ENCODE results near the gene HS3ST6. TPM values are rescaled to one million over a fixed set of nuclear protein-coding genes. Genes with fewer than 3 reads are reported as not detected.
A peak's percentile ranks its signal among the peaks of the same experiment; 100 is the strongest.

The HS3ST6 gene
- total and polyA plus RNA-seq, 2 of the 13 experiments (the other 11 are each of a cell fraction or from before 2014, with no cell fraction given), result not detected

GRCh38 chr16:1946495-1947368, 28.5 kb upstream of the HS3ST6 start (continued):
- TF ChIP-seq, protein P1, sequence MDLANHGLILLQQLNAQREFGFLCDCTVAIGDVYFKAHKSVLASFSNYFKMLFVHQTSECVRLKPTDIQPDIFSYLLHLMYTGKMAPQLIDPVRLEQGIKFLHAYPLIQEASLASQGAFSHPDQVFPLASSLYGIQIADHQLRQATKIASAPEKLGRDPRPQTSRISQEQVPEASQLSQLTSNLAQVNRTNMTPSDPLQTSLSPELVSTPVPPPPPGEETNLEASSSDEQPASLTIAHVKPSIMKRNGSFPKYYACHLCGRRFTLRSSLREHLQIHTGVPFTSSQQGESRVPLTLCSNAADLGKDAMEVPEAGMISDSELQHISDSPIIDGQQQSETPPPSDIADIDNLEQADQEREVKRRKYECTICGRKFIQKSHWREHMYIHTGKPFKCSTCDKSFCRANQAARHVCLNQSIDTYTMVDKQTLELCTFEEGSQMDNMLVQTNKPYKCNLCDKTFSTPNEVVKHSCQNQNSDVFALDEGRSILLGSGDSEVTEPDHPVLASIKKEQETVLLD (CRISPR knock-in tag; IDR thresholded peaks at IDR 0.05; ENCODE audit: low read depth), result no peak
- TF ChIP-seq SIX4 (CRISPR knock-in tag; IDR thresholded peaks at IDR 0.05), result no peak
- TF ChIP-seq CREB3 (CRISPR knock-in tag; IDR thresholded peaks at IDR 0.05), result no peak
- no peak for TF ChIP-seq TSC22D2 (CRISPR knock-in tag; IDR thresholded peaks at IDR 0.05; ENCODE audit: borderline replicate concordance)
- no peak for TF ChIP-seq KDM1A (CRISPR knock-in tag; IDR thresholded peaks at IDR 0.05)
- TF ChIP-seq TEAD3 (CRISPR knock-in tag; optimal IDR thresholded peaks at IDR 0.05; ENCODE audit: borderline replicate concordance), result peak; percentile 44
- TF ChIP-seq DPF2 (CRISPR knock-in tag; IDR thresholded peaks at IDR 0.05; ENCODE audit: borderline replicate concordance, low read depth), result no peak
- TF ChIP-seq KDM5B (CRISPR knock-in tag; IDR thresholded peaks at IDR 0.05; ENCODE audit: borderline replicate concordance), result no peak
- TF ChIP-seq, protein P2, sequence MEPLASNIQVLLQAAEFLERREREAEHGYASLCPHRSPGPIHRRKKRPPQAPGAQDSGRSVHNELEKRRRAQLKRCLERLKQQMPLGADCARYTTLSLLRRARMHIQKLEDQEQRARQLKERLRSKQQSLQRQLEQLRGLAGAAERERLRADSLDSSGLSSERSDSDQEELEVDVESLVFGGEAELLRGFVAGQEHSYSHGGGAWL (CRISPR knock-in tag; IDR thresholded peaks at IDR 0.05), result no peak
- TF ChIP-seq ZNF235 (CRISPR knock-in tag; IDR thresholded peaks at IDR 0.05; ENCODE audit: borderline replicate concordance), result no peak
- no peak for TF ChIP-seq SIN3B (IDR thresholded peaks at IDR 0.05; ENCODE audit: low read length)
- no peak for TF ChIP-seq NR2F6 (IDR thresholded peaks at IDR 0.05)
- TF ChIP-seq NR2F6 (CRISPR knock-in tag; IDR thresholded peaks at IDR 0.05), result 0 out of 2 replicates have a peak, but pooled peaks have one; percentile 13
- no peak for TF ChIP-seq CEBPG (CRISPR knock-in tag; IDR thresholded peaks at IDR 0.05)
- TF ChIP-seq, protein P3, sequence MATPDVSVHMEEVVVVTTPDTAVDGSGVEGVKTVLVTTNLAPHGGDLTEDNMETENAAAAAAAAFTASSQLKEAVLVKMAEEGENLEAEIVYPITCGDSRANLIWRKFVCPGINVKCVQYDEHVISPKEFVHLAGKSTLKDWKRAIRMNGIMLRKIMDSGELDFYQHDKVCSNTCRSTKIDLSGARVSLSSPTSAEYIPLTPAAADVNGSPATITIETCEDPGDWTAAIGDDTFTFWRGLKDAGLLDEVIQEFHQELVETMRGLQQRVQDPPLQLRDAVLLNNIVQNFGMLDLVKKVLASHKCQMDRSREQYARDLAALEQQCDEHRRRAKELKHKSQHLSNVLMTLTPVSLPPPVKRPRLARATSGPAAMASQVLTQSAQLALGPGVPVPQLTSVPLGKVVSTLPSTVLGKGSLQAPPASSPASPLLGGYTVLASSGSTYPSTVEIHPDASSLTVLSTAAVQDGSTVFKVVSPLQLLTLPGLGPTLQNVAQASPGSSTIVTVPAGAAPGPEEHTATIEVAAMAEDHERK (CRISPR knock-in tag; IDR thresholded peaks at IDR 0.05; ENCODE audit: low read depth), result no peak
- no peak for TF ChIP-seq ZNF335 (CRISPR knock-in tag; IDR thresholded peaks at IDR 0.05)
- no peak for TF ChIP-seq ZNF143 (CRISPR knock-in tag; IDR thresholded peaks at IDR 0.05)
- TF ChIP-seq BCL3 (CRISPR knock-in tag; IDR thresholded peaks at IDR 0.05), result no peak
- TF ChIP-seq FOSL2 (CRISPR knock-in tag; IDR thresholded peaks at IDR 0.05), result no peak
- no peak for TF ChIP-seq LRRFIP1 (CRISPR knock-in tag; conservative IDR thresholded peaks at IDR 0.05)
